Measurements from ENCODE around the gene GTF3C5.

DNA sequence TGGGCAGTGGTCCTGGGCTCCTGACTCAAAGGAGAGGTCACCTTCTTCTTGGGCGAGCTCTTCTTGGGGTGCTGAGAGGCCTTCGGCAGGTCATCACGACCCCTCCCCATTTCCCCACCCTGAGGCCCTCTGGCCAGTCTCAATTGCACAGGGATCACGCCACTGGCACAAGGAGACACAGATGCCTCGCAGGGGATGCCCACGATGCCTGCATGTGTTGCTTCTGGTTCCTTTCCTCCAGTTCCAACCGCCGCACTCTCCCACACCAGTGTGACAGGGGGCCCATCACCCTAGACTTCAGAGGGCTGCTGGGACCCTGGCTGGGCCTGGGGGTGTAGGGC is 32.3 kb downstream of the GTF3C5 start:
- TF ChIP-seq POLR2A (IDR thresholded peaks at IDR 0.05) (no peak), POLR2AphosphoS5 (IDR thresholded peaks at IDR 0.05) (no peak)
- TF ChIP-seq, protein P1, sequence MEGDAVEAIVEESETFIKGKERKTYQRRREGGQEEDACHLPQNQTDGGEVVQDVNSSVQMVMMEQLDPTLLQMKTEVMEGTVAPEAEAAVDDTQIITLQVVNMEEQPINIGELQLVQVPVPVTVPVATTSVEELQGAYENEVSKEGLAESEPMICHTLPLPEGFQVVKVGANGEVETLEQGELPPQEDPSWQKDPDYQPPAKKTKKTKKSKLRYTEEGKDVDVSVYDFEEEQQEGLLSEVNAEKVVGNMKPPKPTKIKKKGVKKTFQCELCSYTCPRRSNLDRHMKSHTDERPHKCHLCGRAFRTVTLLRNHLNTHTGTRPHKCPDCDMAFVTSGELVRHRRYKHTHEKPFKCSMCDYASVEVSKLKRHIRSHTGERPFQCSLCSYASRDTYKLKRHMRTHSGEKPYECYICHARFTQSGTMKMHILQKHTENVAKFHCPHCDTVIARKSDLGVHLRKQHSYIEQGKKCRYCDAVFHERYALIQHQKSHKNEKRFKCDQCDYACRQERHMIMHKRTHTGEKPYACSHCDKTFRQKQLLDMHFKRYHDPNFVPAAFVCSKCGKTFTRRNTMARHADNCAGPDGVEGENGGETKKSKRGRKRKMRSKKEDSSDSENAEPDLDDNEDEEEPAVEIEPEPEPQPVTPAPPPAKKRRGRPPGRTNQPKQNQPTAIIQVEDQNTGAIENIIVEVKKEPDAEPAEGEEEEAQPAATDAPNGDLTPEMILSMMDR (IDR thresholded peaks at IDR 0.05) = no peak

Data from prostate gland (tissue), 2 donors.